OCI-LY7 (cell line): Measurements from ENCODE around the gene FFAR4.

Experiments
- EZH2phosphoT487 ChIP-seq: fragments of 200-600 bp; sonication (generic); IDR thresholded peaks from 2 replicates; pipeline ENCODE4 v1.6.1; 2018; ENCODE audit warnings: low read depth, borderline replicate concordance, mild to moderate bottlenecking, mixed run types, antibody characterized with exemption, low read length, moderate library complexity, mixed read lengths
- TF ChIP-seq, protein P1 (sequence below): fragments of 200-600 bp; sonication (generic); conservative IDR thresholded peaks from 2 replicates; pipeline ENCODE4 v1.5.1; 2014; ENCODE audit warnings: mild to moderate bottlenecking, antibody characterized with exemption, low read length, moderate library complexity, mixed read lengths

DNA sequence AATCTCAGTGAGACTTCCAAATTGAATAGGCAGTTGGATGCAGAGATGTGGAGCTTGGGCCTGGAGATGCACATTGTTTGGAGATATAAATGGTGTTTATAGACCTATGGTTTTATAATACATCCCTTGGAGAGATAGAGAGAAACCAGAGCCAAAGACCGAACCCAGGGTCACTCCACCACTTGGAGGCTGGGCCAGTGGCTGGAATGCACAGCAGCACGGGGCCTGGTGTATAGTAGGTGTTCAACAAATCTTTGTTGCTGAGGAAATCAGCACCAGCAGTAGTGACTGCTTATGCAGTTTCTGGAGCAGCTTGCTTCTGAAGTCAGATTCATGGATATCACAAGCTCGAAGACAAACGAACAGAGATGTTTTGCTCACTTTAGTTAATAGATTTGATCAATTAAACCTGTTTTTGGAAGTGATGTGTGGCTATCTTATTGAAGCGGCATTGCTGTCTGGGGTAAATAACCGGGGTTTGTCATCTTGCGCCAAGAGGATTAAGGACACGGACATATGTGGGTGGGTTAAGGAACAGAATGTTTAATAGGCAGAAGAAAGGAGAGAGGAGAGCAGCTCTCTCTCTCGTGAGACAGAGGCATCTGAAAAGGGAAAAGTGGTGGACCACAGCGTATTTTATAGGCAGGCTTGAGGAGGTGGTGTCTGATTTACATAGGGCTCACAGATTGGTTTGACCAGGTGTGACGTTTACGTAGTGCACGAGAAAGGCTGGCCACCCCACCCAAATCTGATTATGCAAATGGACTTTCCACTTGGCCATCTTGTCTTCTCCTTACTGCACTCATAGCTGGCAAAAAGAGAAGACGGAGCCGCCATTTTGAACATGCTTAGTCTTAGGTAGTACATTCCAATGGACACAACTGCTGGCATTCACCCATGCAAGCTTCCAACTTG is 23.4 kb downstream of the FFAR4 start:
- TF ChIP-seq, protein P1, sequence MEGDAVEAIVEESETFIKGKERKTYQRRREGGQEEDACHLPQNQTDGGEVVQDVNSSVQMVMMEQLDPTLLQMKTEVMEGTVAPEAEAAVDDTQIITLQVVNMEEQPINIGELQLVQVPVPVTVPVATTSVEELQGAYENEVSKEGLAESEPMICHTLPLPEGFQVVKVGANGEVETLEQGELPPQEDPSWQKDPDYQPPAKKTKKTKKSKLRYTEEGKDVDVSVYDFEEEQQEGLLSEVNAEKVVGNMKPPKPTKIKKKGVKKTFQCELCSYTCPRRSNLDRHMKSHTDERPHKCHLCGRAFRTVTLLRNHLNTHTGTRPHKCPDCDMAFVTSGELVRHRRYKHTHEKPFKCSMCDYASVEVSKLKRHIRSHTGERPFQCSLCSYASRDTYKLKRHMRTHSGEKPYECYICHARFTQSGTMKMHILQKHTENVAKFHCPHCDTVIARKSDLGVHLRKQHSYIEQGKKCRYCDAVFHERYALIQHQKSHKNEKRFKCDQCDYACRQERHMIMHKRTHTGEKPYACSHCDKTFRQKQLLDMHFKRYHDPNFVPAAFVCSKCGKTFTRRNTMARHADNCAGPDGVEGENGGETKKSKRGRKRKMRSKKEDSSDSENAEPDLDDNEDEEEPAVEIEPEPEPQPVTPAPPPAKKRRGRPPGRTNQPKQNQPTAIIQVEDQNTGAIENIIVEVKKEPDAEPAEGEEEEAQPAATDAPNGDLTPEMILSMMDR = no peak
- TF ChIP-seq EZH2phosphoT487 = no peak
